ENCODE data around the gene STX18.

STX18 gene

GRCh38 chr4:4440333-4441061 is 101.4 kb downstream of the STX18 start:
- no peak for DNase-seq

GRCh38 chr4:4439782-4440181 is 102.1 kb downstream of the STX18 start:
- no peak for DNase-seq

GRCh38 chr4:4438891-4439290 is 103.0 kb downstream of the STX18 start:
- DNase-seq, result no peak

GRCh38 chr4:4437798-4438470 is 103.9 kb downstream of the STX18 start:
- DNase-seq, result no peak

- no peak for DNase-seq
These were observed 105.5 kb downstream of the STX18 start for GRCh38 chr4:4436244-4436823.

- no peak for DNase-seq
These were observed 107.9 kb downstream of the STX18 start for GRCh38 chr4:4433941-4434340.

GRCh38 chr4:4432341-4433125 is 109.3 kb downstream of the STX18 start:
- DNase-seq, result no peak

- peak in 7 of 51 donors; percentile 2 to 35 (median 19) for DNase-seq
These were observed 111.2 kb downstream of the STX18 start for GRCh38 chr4:4430492-4431195.

- DNase-seq, result no peak
These were observed 112.6 kb downstream of the STX18 start for GRCh38 chr4:4428966-4429875.

GRCh38 chr4:4427886-4428285 is 114.0 kb downstream of the STX18 start:
- DNase-seq, result no peak

- no peak for DNase-seq
These were observed 114.6 kb downstream of the STX18 start for GRCh38 chr4:4427121-4427870.

GRCh38 chr4:4426511-4427120 is 115.2 kb downstream of the STX18 start:
- no peak for DNase-seq

GRCh38 chr4:4425696-4426095 is 116.2 kb downstream of the STX18 start:
- no peak for DNase-seq

- no peak for DNase-seq
These were observed 116.6 kb downstream of the STX18 start for GRCh38 chr4:4425119-4425690.

GRCh38 chr4:4424499-4425115 is 117.2 kb downstream of the STX18 start:
- no peak for DNase-seq

GRCh38 chr4:4423706-4424498 is 117.9 kb downstream of the STX18 start:
- DNase-seq, result peak in 1 of 51 donors; percentile 43

- peak in 3 of 51 donors; percentile 21 to 33 (median 27) for DNase-seq
These were observed 118.9 kb downstream of the STX18 start for GRCh38 chr4:4422856-4423499.

All from hypothalamus (tissue), 51 donors.